ENCODE measurements around the gene MTMR2.
A peak's percentile ranks its signal among the peaks of the same experiment; 100 is the strongest.

GRCh38 chr11:95788921-95789505 is 134.9 kb downstream of the MTMR2 start:
- TF ChIP-seq, protein P1, sequence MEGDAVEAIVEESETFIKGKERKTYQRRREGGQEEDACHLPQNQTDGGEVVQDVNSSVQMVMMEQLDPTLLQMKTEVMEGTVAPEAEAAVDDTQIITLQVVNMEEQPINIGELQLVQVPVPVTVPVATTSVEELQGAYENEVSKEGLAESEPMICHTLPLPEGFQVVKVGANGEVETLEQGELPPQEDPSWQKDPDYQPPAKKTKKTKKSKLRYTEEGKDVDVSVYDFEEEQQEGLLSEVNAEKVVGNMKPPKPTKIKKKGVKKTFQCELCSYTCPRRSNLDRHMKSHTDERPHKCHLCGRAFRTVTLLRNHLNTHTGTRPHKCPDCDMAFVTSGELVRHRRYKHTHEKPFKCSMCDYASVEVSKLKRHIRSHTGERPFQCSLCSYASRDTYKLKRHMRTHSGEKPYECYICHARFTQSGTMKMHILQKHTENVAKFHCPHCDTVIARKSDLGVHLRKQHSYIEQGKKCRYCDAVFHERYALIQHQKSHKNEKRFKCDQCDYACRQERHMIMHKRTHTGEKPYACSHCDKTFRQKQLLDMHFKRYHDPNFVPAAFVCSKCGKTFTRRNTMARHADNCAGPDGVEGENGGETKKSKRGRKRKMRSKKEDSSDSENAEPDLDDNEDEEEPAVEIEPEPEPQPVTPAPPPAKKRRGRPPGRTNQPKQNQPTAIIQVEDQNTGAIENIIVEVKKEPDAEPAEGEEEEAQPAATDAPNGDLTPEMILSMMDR (IDR thresholded peaks at IDR 0.05): peak in 1 of 3 experiments; percentile 36
- TF ChIP-seq POLR2A (IDR thresholded peaks at IDR 0.05): no peak
